ENCODE results near the gene RFX1. TPM values are rescaled to one million over a fixed set of nuclear protein-coding genes. Genes with fewer than 3 reads are reported as not detected.
A peak's percentile ranks its signal among the peaks of the same experiment; 100 is the strongest.

RFX1 gene
- total RNA-seq, 1 experiment from 2014 or later, result 20.4 TPM

DNA sequence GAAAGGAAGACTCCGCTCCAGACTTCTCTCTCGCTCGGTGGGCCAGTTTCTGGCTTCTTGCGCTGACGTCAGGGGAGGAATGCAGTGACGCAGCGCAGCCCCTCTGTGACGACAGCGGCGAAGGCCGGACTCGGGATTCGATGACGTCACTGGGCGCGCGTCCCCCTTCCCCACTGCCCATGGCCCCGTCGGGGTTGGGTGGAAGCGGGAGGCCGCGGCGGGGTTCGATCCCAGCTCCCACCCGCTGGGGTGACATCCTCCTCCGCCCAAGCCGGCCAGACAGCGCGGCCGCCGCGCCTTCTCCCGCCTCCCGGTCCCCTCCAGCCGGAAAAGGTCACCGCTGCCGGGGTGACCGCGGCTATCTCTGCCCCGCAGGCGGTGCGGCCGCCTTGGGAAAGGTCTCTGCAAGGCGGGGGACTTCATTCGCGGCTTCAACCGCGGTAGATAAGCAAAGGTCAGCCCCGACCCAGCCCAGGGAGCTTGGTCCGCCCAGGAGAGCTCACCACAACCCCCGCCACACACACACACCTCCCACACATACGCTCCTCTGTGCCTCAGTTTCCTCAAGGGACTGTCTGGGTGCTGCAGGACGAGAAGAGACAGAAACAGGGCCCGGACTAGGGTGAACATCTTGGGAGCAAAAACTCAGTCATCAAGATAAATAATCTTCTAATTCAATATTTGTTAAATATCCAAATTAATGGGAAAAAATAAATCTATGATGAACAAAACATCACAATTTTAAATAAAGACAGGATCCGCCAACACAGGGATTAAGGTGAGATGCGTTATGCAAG, 844 bp upstream of the RFX1 start:
- Mint-ChIP-seq H3K36me3 (no peaks in the 10 kb centered on the region), H3K4me1 (peaks cover 19% of the 10 kb centered on the region), H3K27ac (peak overlapping the region; percentile 100), H3K4me3 (peak overlapping the region; percentile 92), H3K27me3 (ENCODE audit: low read depth) (peaks cover 4% of the 10 kb centered on the region), H3K9me3 (no peaks in the 10 kb centered on the region)
- ATAC-seq, result peak; percentile 17
- CTCF ChIA-PET, result interaction anchor here (0.6 to 3.0 kb wide), 11 partner anchors 12 to 130 kb away, joined by 3 to 19 read pairs (median 6); partner anchors contain the start of genes ASF1B, IL27RA and MISP3
- peak; percentile 90 for DNase-seq (ENCODE audit: low spot score)
- POLR2A ChIA-PET, result interaction anchor here (0.5 to 1.8 kb wide), 7 partner anchors 12 to 105 kb away, joined by 3 to 11 read pairs (median 4); partner anchors contain the start of genes DCAF15 and IL27RA
- TF ChIP-seq NR1H2 (CRISPR knock-in tag; IDR thresholded peaks at IDR 0.05) (no peak), FOXP1 (CRISPR knock-in tag; IDR thresholded peaks at IDR 0.05; ENCODE audit: borderline replicate concordance) (peak; percentile 83; the same call in 1 of the 2 replicates), SP1 (CRISPR knock-in tag; conservative IDR thresholded peaks at IDR 0.05) (peak; percentile 83), CREB1 (CRISPR knock-in tag; IDR thresholded peaks at IDR 0.05) (0 out of 2 replicates have a peak, but pooled peaks have one; percentile 65), TP53 (CRISPR knock-in tag; IDR thresholded peaks at IDR 0.05) (no peak), ETV6 (CRISPR knock-in tag; IDR thresholded peaks at IDR 0.05) (peak; percentile 94), TCF7 (CRISPR knock-in tag; IDR thresholded peaks at IDR 0.05; ENCODE audit: low read depth) (no peak), RORB (CRISPR knock-in tag; IDR thresholded peaks at IDR 0.05) (peak; percentile 61), ZBTB21 (CRISPR knock-in tag; IDR thresholded peaks at IDR 0.05; ENCODE audit: borderline replicate concordance) (peak; percentile 100), FOXK1 (CRISPR knock-in tag; IDR thresholded peaks at IDR 0.05) (peak; percentile 78), NR3C1 (CRISPR knock-in tag; conservative IDR thresholded peaks at IDR 0.05; ENCODE audit: low read depth) (no peak), OVOL2 (CRISPR knock-in tag; IDR thresholded peaks at IDR 0.05; ENCODE audit: borderline replicate concordance) (no peak), ZNF416 (CRISPR knock-in tag; IDR thresholded peaks at IDR 0.05) (0 out of 2 replicates have a peak, but pooled peaks have one; percentile 2), CREM (CRISPR knock-in tag; IDR thresholded peaks at IDR 0.05) (peak; percentile 98), PRRX2 (CRISPR knock-in tag; IDR thresholded peaks at IDR 0.05) (no peak)
- TF ChIP-seq, protein P1, sequence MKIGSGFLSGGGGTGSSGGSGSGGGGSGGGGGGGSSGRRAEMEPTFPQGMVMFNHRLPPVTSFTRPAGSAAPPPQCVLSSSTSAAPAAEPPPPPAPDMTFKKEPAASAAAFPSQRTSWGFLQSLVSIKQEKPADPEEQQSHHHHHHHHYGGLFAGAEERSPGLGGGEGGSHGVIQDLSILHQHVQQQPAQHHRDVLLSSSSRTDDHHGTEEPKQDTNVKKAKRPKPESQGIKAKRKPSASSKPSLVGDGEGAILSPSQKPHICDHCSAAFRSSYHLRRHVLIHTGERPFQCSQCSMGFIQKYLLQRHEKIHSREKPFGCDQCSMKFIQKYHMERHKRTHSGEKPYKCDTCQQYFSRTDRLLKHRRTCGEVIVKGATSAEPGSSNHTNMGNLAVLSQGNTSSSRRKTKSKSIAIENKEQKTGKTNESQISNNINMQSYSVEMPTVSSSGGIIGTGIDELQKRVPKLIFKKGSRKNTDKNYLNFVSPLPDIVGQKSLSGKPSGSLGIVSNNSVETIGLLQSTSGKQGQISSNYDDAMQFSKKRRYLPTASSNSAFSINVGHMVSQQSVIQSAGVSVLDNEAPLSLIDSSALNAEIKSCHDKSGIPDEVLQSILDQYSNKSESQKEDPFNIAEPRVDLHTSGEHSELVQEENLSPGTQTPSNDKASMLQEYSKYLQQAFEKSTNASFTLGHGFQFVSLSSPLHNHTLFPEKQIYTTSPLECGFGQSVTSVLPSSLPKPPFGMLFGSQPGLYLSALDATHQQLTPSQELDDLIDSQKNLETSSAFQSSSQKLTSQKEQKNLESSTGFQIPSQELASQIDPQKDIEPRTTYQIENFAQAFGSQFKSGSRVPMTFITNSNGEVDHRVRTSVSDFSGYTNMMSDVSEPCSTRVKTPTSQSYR (CRISPR knock-in tag; IDR thresholded peaks at IDR 0.05), result peak; percentile 47; the same call in 1 of the 2 replicates
- TF ChIP-seq, protein P2, sequence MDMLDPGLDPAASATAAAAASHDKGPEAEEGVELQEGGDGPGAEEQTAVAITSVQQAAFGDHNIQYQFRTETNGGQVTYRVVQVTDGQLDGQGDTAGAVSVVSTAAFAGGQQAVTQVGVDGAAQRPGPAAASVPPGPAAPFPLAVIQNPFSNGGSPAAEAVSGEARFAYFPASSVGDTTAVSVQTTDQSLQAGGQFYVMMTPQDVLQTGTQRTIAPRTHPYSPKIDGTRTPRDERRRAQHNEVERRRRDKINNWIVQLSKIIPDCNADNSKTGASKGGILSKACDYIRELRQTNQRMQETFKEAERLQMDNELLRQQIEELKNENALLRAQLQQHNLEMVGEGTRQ (CRISPR knock-in tag; IDR thresholded peaks at IDR 0.05), result peak; percentile 28
- TF ChIP-seq, protein P3, sequence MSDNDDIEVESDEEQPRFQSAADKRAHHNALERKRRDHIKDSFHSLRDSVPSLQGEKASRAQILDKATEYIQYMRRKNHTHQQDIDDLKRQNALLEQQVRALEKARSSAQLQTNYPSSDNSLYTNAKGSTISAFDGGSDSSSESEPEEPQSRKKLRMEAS (CRISPR knock-in tag; IDR thresholded peaks at IDR 0.05), result peak; percentile 63; the same call in 1 of the 2 replicates
- TF ChIP-seq, protein P4, sequence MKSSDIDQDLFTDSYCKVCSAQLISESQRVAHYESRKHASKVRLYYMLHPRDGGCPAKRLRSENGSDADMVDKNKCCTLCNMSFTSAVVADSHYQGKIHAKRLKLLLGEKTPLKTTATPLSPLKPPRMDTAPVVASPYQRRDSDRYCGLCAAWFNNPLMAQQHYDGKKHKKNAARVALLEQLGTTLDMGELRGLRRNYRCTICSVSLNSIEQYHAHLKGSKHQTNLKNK (CRISPR knock-in tag; IDR thresholded peaks at IDR 0.05), result no peak
- TF ChIP-seq, protein P5, sequence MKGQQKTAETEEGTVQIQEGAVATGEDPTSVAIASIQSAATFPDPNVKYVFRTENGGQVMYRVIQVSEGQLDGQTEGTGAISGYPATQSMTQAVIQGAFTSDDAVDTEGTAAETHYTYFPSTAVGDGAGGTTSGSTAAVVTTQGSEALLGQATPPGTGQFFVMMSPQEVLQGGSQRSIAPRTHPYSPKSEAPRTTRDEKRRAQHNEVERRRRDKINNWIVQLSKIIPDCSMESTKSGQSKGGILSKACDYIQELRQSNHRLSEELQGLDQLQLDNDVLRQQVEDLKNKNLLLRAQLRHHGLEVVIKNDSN (CRISPR knock-in tag; IDR thresholded peaks at IDR 0.05), result 0 out of 2 replicates have a peak, but pooled peaks have one; percentile 6
- TF ChIP-seq, protein P6, sequence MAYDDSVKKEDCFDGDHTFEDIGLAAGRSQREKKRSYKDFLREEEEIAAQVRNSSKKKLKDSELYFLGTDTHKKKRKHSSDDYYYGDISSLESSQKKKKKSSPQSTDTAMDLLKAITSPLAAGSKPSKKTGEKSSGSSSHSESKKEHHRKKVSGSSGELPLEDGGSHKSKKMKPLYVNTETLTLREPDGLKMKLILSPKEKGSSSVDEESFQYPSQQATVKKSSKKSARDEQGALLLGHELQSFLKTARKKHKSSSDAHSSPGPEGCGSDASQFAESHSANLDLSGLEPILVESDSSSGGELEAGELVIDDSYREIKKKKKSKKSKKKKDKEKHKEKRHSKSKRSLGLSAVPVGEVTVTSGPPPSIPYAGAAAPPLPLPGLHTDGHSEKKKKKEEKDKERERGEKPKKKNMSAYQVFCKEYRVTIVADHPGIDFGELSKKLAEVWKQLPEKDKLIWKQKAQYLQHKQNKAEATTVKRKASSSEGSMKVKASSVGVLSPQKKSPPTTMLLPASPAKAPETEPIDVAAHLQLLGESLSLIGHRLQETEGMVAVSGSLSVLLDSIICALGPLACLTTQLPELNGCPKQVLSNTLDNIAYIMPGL (CRISPR knock-in tag; IDR thresholded peaks at IDR 0.05), result 0 out of 2 replicates have a peak, but pooled peaks have one; percentile 35
- TF ChIP-seq, protein P7, sequence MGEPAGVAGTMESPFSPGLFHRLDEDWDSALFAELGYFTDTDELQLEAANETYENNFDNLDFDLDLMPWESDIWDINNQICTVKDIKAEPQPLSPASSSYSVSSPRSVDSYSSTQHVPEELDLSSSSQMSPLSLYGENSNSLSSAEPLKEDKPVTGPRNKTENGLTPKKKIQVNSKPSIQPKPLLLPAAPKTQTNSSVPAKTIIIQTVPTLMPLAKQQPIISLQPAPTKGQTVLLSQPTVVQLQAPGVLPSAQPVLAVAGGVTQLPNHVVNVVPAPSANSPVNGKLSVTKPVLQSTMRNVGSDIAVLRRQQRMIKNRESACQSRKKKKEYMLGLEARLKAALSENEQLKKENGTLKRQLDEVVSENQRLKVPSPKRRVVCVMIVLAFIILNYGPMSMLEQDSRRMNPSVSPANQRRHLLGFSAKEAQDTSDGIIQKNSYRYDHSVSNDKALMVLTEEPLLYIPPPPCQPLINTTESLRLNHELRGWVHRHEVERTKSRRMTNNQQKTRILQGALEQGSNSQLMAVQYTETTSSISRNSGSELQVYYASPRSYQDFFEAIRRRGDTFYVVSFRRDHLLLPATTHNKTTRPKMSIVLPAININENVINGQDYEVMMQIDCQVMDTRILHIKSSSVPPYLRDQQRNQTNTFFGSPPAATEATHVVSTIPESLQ (CRISPR knock-in tag; IDR thresholded peaks at IDR 0.05), result no peak
- TF ChIP-seq, protein P8, sequence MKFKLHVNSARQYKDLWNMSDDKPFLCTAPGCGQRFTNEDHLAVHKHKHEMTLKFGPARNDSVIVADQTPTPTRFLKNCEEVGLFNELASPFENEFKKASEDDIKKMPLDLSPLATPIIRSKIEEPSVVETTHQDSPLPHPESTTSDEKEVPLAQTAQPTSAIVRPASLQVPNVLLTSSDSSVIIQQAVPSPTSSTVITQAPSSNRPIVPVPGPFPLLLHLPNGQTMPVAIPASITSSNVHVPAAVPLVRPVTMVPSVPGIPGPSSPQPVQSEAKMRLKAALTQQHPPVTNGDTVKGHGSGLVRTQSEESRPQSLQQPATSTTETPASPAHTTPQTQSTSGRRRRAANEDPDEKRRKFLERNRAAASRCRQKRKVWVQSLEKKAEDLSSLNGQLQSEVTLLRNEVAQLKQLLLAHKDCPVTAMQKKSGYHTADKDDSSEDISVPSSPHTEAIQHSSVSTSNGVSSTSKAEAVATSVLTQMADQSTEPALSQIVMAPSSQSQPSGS (CRISPR knock-in tag; IDR thresholded peaks at IDR 0.05; ENCODE audit: borderline replicate concordance, low read depth), result peak; percentile 80; the same call in 1 of the 2 replicates
- TF ChIP-seq, protein P9, sequence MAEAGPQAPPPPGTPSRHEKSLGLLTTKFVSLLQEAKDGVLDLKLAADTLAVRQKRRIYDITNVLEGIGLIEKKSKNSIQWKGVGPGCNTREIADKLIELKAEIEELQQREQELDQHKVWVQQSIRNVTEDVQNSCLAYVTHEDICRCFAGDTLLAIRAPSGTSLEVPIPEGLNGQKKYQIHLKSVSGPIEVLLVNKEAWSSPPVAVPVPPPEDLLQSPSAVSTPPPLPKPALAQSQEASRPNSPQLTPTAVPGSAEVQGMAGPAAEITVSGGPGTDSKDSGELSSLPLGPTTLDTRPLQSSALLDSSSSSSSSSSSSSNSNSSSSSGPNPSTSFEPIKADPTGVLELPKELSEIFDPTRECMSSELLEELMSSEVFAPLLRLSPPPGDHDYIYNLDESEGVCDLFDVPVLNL (CRISPR knock-in tag; IDR thresholded peaks at IDR 0.05; ENCODE audit: borderline replicate concordance, low read depth), result 0 out of 2 replicates have a peak, but pooled peaks have one; percentile 14
